Frontal cortex (tissue), 4 donors: ENCODE data around the gene NEU4. TPM values are rescaled to one million over a fixed set of nuclear protein-coding genes. Genes with fewer than 3 reads are reported as not detected.
"Not testable (repeated sequence)": the region's sequence is repeated elsewhere in the genome, so short reads cannot be mapped to it uniquely, and the experiment has no call there.

Experiments
- DNase-seq, 2 donors: peaks; one replicate each; pipeline ENCODE4 v3.0.0; 2012; ENCODE audit warnings: low spot score in 2 of 2
- FAIRE-seq: peaks from 2 replicates; lab custom pipeline; 2012; peaks lifted over from hg19 to GRCh38; lab: Jason Lieb, UNC
- total RNA-seq: library from RNA; depleted of rRNA; stranded (reverse); fragments of >200 nt; gene quantifications from one replicate; pipeline ENCODE4 v1.2.3, GENCODE V29; 2014
- donor health status: control.
- donor health status: control.
- donor health status: control.

NEU4 gene
- 1.6 TPM for total RNA-seq

- DNase-seq (peak in 1 of 2 donors; percentile 12), FAIRE-seq (no peak)
These were observed at the start of gene NEU4 for GRCh38 chr2:241808721-241809382. Gene NEU4, plus strand, starts transcription at chr2:241809193. Its CDS starts 5,292 bp downstream, at chr2:241814485.

- FAIRE-seq, result not testable (repeated sequence)
These were observed 49.1 kb upstream of the NEU4 start for GRCh38 chr2:241759893-241760292.

DNA sequence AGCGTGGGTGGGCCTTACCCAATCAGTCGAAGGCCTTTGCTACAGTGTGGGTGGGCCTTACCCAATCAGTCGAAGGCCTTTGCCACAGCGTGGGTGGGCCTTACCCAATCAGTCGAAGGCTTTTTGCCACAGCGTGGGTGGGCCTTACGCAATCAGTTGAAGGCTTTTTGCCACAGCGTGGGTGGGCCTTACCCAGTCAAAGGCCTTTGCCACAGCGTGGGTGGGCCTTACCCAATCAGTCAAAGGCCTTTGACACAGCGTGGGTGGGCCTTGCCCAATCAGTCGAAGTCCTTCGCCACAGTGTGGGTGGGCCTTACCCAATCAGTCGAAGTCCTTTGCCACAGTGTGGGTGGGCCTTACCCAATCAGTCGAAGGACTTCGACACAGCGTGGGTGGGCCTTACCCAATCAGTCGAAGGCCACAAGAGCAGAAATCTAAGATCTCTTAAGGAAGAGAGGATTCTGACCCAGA lies 48.7 kb upstream of the NEU4 start:
- DNase-seq, result no peak
- no peak for FAIRE-seq

More at GRCh38 chr2:241759893-241760292, 49.1 kb upstream of the NEU4 start:
- DNase-seq, result not testable (repeated sequence)

DNA sequence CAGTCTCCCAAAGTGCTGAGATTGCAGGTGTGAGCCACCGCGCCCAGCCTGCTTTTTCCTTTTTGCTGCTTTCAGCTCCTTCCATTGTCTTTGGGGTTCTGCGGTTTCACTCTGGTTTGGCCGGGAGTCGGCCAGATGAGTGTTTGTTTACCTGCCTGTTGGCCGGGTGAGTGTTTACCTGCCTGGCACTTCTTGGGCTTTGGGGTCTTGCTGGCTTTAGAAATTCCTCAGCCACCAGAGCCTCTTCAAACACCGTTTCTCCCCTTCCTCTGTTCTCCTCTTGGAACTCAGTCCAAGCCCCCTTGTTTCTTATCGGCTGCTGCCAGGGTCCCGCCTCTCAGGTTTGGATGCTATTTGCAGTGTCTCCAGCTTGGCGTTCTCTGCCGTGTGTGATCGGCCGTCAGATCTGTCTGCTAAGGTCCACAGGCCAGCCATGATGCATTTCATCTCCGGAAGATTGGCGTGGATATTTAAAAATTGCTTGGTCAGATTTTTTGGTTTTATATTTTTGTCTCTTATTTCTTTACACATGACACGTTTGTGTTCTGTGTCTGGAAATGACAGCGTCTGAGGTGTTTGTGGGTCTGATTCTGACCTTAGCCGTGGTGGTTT lies 46.6 kb upstream of the NEU4 start:
- FAIRE-seq (no peak), DNase-seq (no peak)

DNA sequence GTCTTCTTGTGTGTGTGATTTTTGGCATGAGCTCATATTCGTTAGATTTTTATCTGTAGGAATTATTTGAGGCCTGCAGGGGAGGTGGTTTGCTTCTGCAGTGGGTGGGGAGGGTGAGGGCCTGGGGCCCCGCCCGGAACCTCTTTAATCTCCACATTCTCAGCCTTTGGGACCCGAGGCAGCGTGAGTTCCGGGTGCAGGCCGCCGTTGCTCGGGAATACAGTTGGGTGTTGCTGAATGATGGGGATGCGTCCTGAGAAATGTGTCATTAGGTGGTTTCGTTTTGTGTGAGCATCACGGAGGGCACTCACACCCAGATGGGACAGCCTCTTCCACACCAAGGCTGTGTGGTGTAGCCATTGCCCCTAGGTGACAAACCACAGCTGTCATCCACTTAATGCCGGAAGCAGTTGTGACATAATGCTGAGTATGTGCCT lies 46.0 kb upstream of the NEU4 start:
- no peak for FAIRE-seq
- no peak for DNase-seq

GRCh38 chr2:241763551-241764274 lies 45.3 kb upstream of the NEU4 start:
- FAIRE-seq (no peak), DNase-seq (no peak)

- FAIRE-seq (no peak), DNase-seq (peak in 1 of 2 donors; percentile 7)
These were observed 44.4 kb upstream of the NEU4 start for GRCh38 chr2:241764275-241765241.

- FAIRE-seq (no peak), DNase-seq (peak in 1 of 2 donors; percentile 12)
These were observed 41.3 kb upstream of the NEU4 start for GRCh38 chr2:241767464-241768250.

- DNase-seq (peak; percentile 7 to 19), FAIRE-seq (no peak)
These were observed 40.7 kb upstream of the NEU4 start for GRCh38 chr2:241768251-241768711.

DNA sequence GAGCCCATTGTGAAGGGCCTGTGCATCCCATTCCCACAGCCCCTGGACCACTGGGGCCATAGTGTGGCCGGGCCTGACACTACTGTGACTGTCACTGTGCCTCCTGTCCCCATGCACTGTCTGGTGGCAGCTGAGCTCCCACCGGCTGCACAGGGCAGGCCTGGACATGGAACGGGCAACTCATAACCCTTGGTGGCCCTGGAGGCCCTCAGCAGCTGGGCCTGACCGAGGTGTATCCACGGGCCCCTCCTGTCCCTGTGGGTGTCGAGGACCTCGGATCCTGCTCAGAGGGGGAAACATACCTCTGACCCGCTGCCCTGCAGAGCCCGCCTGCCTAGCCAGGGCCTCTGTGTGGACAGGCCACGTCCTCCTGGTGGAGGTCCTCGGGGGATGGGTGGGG lies 40.1 kb upstream of the NEU4 start:
- FAIRE-seq, result no peak
- peak; percentile 5 to 13 for DNase-seq

- no peak for FAIRE-seq
- peak in 1 of 2 donors; percentile 16 for DNase-seq
These were observed 39.2 kb upstream of the NEU4 start for GRCh38 chr2:241769819-241770184.

- FAIRE-seq (no peak), DNase-seq (peak; percentile 27 to 30)
These were observed 38.6 kb upstream of the NEU4 start for GRCh38 chr2:241770185-241770935.

DNA sequence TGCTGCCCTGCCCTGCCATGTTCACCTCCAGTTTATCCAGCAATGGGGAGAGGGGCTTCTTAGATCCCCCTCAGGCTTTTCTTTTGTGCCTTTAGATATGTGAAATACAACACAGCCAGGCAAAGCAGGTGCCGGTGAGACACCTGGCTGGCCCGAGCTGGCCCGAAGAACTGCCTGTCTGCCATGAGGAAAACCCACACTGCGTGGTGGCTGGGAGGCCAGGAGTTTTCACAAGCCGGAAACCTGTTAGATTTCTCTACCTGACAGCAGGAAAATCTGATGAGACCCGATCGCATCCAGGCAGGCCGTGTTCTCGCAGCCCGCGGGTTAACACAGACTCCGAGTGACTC lies 38.1 kb upstream of the NEU4 start:
- DNase-seq (peak; percentile 14 to 36), FAIRE-seq (no peak)

GRCh38 chr2:241771286-241772062 lies 37.5 kb upstream of the NEU4 start:
- DNase-seq, result peak; percentile 17 to 28
- no peak for FAIRE-seq

- no peak for FAIRE-seq
- no peak for DNase-seq
These were observed 36.9 kb upstream of the NEU4 start for GRCh38 chr2:241772063-241772499.

- FAIRE-seq, result no peak
- peak; percentile 10 to 21 for DNase-seq
These were observed 35.2 kb upstream of the NEU4 start for GRCh38 chr2:241773511-241774418.
